Stimulated activated CD8-positive, alpha-beta memory T cell treated with anti-CD3 and anti-CD28 coated beads, Interleukin-4, amount 100 ng/mL, for 24 hours (primary cell): ENCODE results near the gene NFIX.
A peak's percentile ranks its signal among the peaks of the same experiment; 100 is the strongest.

Experiments used
- DNase-seq: peaks from one replicate; pipeline ENCODE4 v3.0.0-alpha.2; 2020; ENCODE audit warnings: low read depth

The NFIX gene

DNA sequence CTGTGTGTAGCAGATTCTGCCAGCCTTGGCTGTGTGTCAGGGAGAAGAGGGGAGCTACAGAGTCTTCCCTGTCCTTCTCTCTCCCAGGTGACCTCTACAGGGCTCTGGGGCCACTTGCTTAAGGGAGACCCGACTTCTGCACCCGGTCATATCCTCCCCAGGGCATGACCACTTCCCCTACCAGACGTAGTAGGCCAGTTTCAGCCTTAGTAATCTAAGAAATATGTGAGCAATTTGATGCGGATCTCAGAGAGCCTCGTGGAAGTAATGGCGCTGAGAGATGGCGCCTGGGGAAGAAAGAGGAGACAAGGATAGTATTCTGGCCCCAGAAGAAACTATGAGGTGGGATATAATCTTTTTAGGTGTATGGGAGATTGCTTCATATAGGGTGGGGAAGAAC, 41.9 kb downstream of the NFIX start:
- DNase-seq, result no peak

GRCh38 chr19:13037731-13038130, 42.5 kb downstream of the NFIX start:
- no peak for DNase-seq

- DNase-seq, result no peak
These were observed 43.3 kb downstream of the NFIX start for GRCh38 chr19:13038306-13039210.

- no peak for DNase-seq
These were observed 44.0 kb downstream of the NFIX start for GRCh38 chr19:13039211-13039789.

DNA sequence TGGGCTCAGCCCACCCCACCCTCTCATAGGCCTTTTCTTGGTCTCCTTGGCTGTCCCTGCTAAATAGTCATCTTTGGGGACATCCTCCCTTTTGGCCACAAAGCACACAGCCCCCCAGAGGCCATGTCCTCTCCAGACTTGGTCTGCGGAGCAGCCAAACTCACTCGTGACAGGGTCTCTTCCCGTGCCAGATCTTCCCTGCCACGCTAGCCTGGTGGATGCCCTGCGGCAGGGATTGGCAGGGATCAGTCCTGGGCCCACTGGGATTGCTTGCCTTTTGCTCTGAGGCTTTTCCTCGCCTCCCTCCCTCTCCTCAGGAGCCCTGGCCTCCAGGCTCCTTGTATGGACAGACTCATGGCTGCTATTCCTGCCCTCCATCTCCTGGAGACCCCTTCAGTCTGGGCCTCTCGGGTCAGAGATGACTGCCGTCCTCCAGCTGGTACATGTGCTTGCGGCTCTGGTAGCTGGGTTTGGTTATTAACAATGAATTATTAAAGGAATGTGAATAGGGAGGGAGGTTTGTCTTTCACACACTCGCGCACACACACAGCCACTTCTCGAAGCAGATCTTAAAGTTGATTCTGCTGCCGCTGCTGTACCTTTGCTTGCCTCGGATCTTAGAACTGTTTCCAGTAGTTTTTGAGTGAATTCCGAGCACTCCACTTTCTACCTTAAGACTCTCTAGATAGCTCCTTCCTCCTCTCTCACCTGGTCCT, 45.1 kb downstream of the NFIX start:
- no peak for DNase-seq

- no peak for DNase-seq
These were observed 45.6 kb downstream of the NFIX start for GRCh38 chr19:13040948-13041292.

DNA sequence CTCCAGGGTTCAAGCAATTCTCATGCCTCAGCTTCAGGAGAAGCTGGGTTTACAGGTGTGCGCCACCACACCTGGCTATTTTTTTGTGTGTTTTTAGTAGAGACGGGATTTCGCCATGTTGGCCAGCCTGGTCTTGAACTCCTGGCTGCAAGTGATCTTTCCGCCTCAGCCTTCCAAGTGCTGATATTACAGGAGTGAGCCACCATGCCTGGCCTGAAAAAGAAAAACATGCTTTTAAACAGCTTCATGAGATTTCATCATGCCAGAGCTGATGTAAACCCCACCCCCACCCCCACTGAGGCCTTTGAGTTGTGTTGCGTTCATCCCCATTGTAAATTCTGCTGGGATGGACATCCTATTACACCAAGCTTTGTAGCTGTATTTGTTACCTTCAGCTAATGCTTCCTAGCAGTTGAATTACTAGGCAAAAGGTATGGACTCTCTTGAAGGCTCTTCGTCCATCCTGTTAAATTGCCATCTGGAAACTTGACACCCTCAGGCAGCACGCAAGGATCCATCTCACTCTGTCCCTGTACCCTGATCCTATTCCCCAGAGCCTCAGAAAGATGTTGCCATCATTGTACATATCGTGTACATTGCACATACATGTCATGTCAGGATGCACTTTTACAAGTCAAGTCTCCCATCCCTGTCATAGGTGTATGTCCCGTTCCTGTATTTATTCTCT, 47.3 kb downstream of the NFIX start:
- DNase-seq, result no peak

DNA sequence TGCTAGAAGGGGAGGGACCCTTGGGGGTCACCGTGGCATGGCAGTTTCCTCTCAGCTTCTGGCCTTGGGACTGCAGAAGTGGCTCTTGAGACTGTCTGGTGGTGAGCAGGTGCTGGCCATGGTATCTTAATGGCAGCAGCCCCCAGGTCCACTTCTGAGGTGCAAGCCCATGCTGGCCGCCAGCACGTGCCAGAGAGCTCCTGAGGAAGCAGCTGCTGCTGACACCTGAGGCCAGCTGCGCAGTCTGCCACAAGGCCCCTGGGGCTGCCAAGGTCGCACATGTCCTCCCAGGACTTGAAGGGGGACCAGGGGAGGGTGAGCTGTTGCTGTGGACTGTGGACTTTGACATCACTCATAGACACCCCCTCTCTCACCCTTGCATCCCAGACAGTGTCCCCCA, 48.0 kb downstream of the NFIX start:
- no peak for DNase-seq

GRCh38 chr19:13044231-13044836, 49.1 kb downstream of the NFIX start:
- peak; percentile 42 for DNase-seq

DNA sequence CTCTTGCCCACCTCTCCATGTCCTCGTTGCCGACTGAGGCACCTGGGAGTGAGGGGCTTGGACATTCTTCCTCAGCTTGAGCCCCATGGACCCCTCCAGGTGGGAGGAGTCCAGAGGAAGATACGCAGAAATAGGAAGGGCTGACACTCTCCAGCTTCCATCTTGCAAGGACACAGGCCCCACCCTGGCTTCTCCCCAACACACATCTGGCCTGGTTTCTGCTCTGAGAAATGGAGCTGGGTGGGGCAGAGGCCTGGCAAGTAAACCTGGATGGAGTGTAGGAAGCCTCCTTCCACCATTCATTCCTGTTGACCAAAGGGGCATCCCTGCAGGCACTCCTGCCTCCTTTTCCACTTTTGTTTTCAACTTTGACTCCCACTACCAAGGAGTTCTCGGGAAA, 50.5 kb downstream of the NFIX start:
- no peak for DNase-seq

- no peak for DNase-seq
These were observed 52.1 kb downstream of the NFIX start for GRCh38 chr19:13047374-13047773.

DNA sequence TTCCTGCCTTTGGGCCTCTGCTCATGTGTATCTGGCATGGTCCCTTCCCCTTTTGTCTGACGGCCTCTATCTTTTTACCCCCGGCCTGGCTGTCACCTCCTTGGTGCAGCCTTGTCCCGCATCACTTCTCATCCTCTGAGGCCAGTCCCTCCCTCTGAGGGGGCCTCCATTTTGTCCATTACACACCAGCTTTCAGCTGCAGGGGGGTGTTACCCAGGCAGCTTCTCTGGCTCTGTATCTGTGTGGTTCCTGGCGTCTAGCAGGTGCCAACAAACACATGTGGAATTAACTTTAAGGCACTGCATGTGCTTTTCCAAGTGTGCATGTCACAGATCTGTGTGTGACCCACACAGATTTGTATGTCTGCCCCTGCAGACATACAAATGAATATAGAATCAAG, 55.0 kb downstream of the NFIX start:
- DNase-seq, result no peak

DNA sequence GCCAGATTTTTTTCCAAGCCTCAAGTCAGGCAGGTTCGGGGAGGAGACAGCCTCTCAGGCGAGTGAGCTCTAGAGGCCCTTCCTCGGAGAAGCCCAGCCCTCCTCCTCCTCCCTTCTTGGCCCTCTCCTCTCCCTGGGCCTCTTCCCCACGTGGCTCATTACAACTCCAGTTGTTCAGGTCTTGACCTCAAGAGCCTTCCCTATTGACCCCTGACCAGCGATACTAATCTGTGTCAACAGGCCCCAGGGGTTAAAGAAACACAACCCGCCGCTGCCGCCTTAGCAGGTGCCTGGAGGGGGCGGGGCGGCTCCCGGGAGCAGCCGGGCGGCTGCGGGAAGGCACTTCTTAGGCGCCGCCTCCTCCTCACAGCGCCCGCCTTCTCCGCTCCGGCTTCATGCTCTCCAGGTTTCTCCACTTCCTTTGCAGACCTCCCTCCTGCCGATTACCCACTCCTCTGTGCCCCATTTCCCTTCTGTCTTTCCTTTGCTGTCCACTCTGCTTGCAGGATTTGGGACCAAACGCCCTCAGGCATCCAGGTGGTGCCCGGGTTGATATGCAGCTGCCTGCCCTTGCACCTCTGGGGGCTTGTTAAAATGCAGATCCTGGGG, 56.4 kb downstream of the NFIX start:
- no peak for DNase-seq

DNA sequence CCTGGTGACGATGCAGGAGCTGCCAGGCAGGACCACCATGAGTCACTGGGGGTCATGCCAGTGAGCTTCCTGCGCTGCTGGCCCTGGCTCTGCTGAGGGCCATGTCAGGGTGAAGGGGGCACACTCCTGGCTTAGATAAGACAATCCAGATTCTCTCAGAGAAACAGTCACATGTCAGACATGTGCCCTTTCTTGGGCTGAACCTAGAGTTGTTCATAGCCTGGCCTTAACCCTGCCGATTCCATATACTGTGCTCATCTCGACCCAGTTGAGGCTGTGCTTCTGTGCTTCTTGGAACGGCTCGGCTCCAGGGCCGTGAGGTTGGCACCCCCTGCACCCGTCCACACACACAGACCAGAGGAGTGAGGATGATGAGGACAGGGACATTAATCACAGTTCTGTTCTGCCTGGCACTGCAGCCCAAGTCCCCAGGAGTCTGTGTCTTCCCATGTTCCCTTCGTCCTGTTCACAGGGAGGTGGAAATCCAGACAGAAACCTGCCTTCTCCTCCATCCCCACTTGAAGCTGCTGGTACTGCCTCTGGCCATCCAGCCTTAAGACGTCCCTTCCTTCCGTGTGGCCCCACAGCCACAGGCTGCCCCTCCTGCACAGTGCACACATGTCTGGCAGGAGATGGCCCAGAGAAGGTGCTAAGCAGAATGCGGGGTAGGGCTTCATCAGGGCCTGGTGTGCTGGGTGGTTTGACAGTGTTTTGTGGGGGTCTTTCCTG, 57.3 kb downstream of the NFIX start:
- no peak for DNase-seq

GRCh38 chr19:13053238-13053637, 58.0 kb downstream of the NFIX start:
- DNase-seq, result no peak

DNA sequence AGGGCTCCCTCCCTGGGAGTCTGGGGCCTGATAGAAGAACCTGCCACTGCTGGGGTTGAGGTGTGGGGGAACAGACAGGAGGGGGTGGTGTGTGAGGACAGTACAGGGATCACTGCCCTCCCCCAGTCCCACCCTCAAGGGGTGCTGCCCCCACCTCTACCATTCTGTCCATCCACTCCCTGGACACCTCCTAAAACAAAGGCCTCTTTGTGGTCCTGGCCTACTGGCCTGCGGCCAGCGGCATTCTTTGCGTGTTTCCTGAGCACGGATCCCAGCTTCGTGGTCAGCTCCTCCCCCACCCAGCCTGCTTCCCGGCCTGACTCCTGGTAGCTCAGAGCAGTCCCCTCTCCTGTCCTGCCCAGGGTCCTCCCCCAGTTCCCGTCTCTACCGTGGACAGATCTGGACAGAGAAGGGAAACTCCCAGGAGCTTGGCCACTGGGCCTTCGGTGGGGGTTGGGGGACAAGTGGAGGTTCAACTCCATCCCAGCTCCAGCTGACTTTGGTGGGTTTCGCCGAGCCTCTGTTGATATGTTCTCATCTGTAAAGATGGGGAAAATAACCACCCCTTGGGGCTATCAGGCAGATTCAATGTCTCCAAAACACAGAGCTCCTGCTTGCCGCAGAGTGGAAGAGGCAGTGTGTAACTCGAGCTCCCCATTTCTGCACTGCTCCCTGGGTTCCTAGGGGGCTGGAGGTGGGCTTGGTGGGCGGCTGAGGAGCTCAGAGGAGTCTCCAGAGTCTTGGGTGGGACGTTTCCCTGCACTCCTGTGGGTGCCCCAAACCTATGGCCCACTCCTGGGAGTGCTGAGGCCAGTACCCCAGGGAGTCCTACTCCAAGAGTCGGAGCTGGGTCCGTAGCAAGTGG, 58.7 kb downstream of the NFIX start:
- DNase-seq, result no peak

- DNase-seq, result no peak
These were observed 59.4 kb downstream of the NFIX start for GRCh38 chr19:13054626-13055212.

- DNase-seq, result no peak
These were observed 60.2 kb downstream of the NFIX start for GRCh38 chr19:13055213-13056051.
